H9 (cell line): Measurements from ENCODE around the gene BPTF. TPM values are rescaled to one million over a fixed set of nuclear protein-coding genes. Genes with fewer than 3 reads are reported as not detected.
A peak's percentile ranks its signal among the peaks of the same experiment; 100 is the strongest.
"Not testable (repeated sequence)": the region's sequence is repeated elsewhere in the genome, so short reads cannot be mapped to it uniquely, and the experiment has no call there.

Experiments used
- DNase-seq: peaks from one replicate; pipeline ENCODE4 v3.0.0-alpha.2; 2017
- H2AFZ ChIP-seq: one replicate; pipeline ENCODE4 v1.6.1; 2013; ENCODE audit warnings: mild to moderate bottlenecking, low read length, control low read depth, moderate library complexity
- H2AK5ac ChIP-seq: 2 replicates; pipeline ENCODE4 v1.6.1; 2013; ENCODE audit warnings: low read length, control low read depth, mixed read lengths; ENCODE audit not compliant: insufficient read length
- H2BK120ac ChIP-seq: one replicate; pipeline ENCODE4 v1.6.1; 2013; ENCODE audit warnings: low read depth, mild to moderate bottlenecking, low read length, control low read depth, inconsistent platforms; ENCODE audit not compliant: poor library complexity, severe bottlenecking
- H2BK12ac ChIP-seq: 2 replicates; pipeline ENCODE4 v1.6.1; 2013; ENCODE audit warnings: low read length, control low read depth, mixed read lengths, low read depth; ENCODE audit not compliant: insufficient read length
- H2BK15ac ChIP-seq: 2 replicates; pipeline ENCODE4 v1.6.1; 2013; ENCODE audit warnings: low read depth, low read length, control low read depth
- H2BK20ac ChIP-seq: one replicate; pipeline ENCODE4 v1.6.1; 2013; ENCODE audit warnings: low read depth, mild to moderate bottlenecking, low read length, control low read depth, inconsistent platforms; ENCODE audit not compliant: poor library complexity, severe bottlenecking
- H2BK5ac ChIP-seq: 2 replicates; pipeline ENCODE4 v1.6.1; 2013; ENCODE audit warnings: low read length, control low read depth, mixed read lengths; ENCODE audit not compliant: insufficient read length
- H3K14ac ChIP-seq: 2 replicates; pipeline ENCODE4 v1.6.1; 2013; ENCODE audit warnings: low read length, control low read depth; ENCODE audit not compliant: insufficient read depth
- H3K18ac ChIP-seq: 2 replicates; pipeline ENCODE4 v1.6.1; 2013; ENCODE audit warnings: low read depth, mild to moderate bottlenecking, mixed read lengths, low read length, control low read depth; ENCODE audit not compliant: insufficient read length
- H3K23ac ChIP-seq: 2 replicates; pipeline ENCODE4 v1.6.1; 2013; ENCODE audit warnings: low read length, control low read depth, mixed read lengths, low read depth; ENCODE audit not compliant: insufficient read length
- H3K23me2 ChIP-seq: 2 replicates; pipeline ENCODE4 v1.6.1; 2013; ENCODE audit warnings: low read depth, mild to moderate bottlenecking, mixed read lengths, low read length, control low read depth; ENCODE audit not compliant: insufficient read length, poor library complexity, severe bottlenecking
- H3K27ac ChIP-seq: 2 replicates; pipeline ENCODE4 v1.5.1; 2013; ENCODE audit warnings: low read length, control low read depth, mixed read lengths, low read depth; ENCODE audit not compliant: insufficient read length
- H3K27me3 ChIP-seq: 2 replicates; pipeline ENCODE4 v1.6.1; 2013; ENCODE audit warnings: low read length, control low read depth, inconsistent platforms; ENCODE audit not compliant: insufficient read depth
- H3K4ac ChIP-seq: 2 replicates; pipeline ENCODE4 v1.6.1; 2013; ENCODE audit warnings: low read depth, mild to moderate bottlenecking, control low read depth, inconsistent platforms, low read length, moderate library complexity
- H3K4me1 ChIP-seq: 2 replicates; pipeline ENCODE4 v1.6.1; 2013; ENCODE audit warnings: low read length, control low read depth, inconsistent platforms; ENCODE audit not compliant: insufficient read depth
- H3K4me2 ChIP-seq: 2 replicates; pipeline ENCODE4 v1.6.1; 2013; ENCODE audit warnings: low read length, control low read depth, mixed read lengths; ENCODE audit not compliant: insufficient read length, insufficient read depth
- H3K56ac ChIP-seq: 2 replicates; pipeline ENCODE4 v1.6.1; 2013; ENCODE audit warnings: low read depth, mild to moderate bottlenecking, mixed read lengths, low read length, control low read depth; ENCODE audit not compliant: insufficient read length
- H3K79me1 ChIP-seq: 2 replicates; pipeline ENCODE4 v1.6.1; 2013; ENCODE audit warnings: low read depth, mild to moderate bottlenecking, moderate library complexity, low read length, control low read depth, inconsistent platforms; ENCODE audit not compliant: insufficient read depth, poor library complexity, severe bottlenecking
- H3K79me2 ChIP-seq: 2 replicates; pipeline ENCODE4 v1.6.1; 2013; ENCODE audit warnings: low read length, control low read depth, inconsistent platforms; ENCODE audit not compliant: insufficient read depth
- H3K9ac ChIP-seq: 2 replicates; pipeline ENCODE4 v1.6.1; 2013; ENCODE audit warnings: low read length, control low read depth, mixed read lengths; ENCODE audit not compliant: insufficient read length; ENCODE audit errors: extremely low read depth
- H3K9me3 ChIP-seq: one replicate; pipeline ENCODE4 v1.6.1; 2013; ENCODE audit warnings: low read depth, low read length, inconsistent platforms; ENCODE audit not compliant: control insufficient read depth
- H3T11ph ChIP-seq: one replicate; pipeline ENCODE4 v1.6.1; 2013; ENCODE audit warnings: mild to moderate bottlenecking, low read length, control low read depth, inconsistent platforms
- H4K20me1 ChIP-seq: one replicate; pipeline ENCODE4 v1.6.1; 2013; ENCODE audit not compliant: control insufficient read depth, insufficient read length, insufficient read depth
- H4K5ac ChIP-seq: 2 replicates; pipeline ENCODE4 v1.6.1; 2013; ENCODE audit warnings: low read depth, mild to moderate bottlenecking, mixed read lengths, low read length, control low read depth; ENCODE audit not compliant: insufficient read length
- H4K8ac ChIP-seq: replicated peaks from 2 replicates; pipeline ENCODE4 v1.6.1; 2013; ENCODE audit warnings: low read length, control low read depth, mixed read lengths, low read depth; ENCODE audit not compliant: insufficient read length
- H4K91ac ChIP-seq: 2 replicates; pipeline ENCODE4 v1.6.1; 2013; ENCODE audit warnings: low read depth, mild to moderate bottlenecking, moderate library complexity, mixed read lengths, low read length, control low read depth; ENCODE audit not compliant: insufficient read length
- H3K27ac Mint-ChIP-seq, 3 experiments: 2 replicates in 2 of 3; 3 replicates in 1 of 3; pipeline ENCODE4 v1.8.0; 2020 to 2021; ENCODE audit warnings: mixed read lengths in 3 of 3, mild to moderate bottlenecking in 1 of 3, moderate library complexity in 1 of 3
- H3K27me3 Mint-ChIP-seq: 2 replicates; pipeline ENCODE4 v1.8.0; 2021; ENCODE audit warnings: low read depth, mild to moderate bottlenecking, moderate library complexity, mixed read lengths
- H3K36me3 Mint-ChIP-seq, 3 experiments: 2 replicates in 2 of 3; 3 replicates in 1 of 3; pipeline ENCODE4 v1.8.0; 2020 to 2021; ENCODE audit warnings: low read depth in 3 of 3, mixed read lengths in 3 of 3; ENCODE audit not compliant: insufficient read depth in 1 of 3
- H3K4me1 Mint-ChIP-seq, 2 experiments: 2 replicates each; pipeline ENCODE4 v1.8.0; 2020; ENCODE audit warnings: mixed read lengths in 2 of 2
- H3K4me3 Mint-ChIP-seq, 2 experiments: 2 replicates in 1 of 2; 3 replicates in 1 of 2; pipeline ENCODE4 v1.8.0; 2020 to 2021; ENCODE audit warnings: mild to moderate bottlenecking in 2 of 2, mixed read lengths in 2 of 2, moderate library complexity in 1 of 2
- H3K9me3 Mint-ChIP-seq, 2 experiments: 2 replicates in 1 of 2; 3 replicates in 1 of 2; pipeline ENCODE4 v1.8.0; 2020; ENCODE audit warnings: mild to moderate bottlenecking in 2 of 2, mixed read lengths in 2 of 2, moderate library complexity in 1 of 2
- WGBS: extraction: QIAGEN DNeasy Blood & Tissue Kit; methylation state at CpG from one replicate; pipeline ENCODE4 v1.1.7; 2013; ENCODE audit warnings: missing lambda C conversion rate, low lambda C conversion rate, mixed read lengths; ENCODE audit not compliant: insufficient read length; ENCODE audit errors: extremely low coverage; 5-methylcytosine and 5-hydroxymethylcytosine counted together
- total RNA-seq: library from RNA; stranded (reverse); gene quantifications from 2 replicates; pipeline ENCODE4 v1.2.1, GENCODE V29; 2021
- TF ChIP-seq, protein P1 (sequence below): fragments of 200-600 bp; sonication (generic); conservative IDR thresholded peaks from 3 replicates; pipeline ENCODE4 v1.8.0; 2021; ENCODE audit warnings: antibody characterized with exemption, mild to moderate bottlenecking

Gene BPTF
- total RNA-seq, 1 experiment from 2014 or later = 203 TPM

DNA sequence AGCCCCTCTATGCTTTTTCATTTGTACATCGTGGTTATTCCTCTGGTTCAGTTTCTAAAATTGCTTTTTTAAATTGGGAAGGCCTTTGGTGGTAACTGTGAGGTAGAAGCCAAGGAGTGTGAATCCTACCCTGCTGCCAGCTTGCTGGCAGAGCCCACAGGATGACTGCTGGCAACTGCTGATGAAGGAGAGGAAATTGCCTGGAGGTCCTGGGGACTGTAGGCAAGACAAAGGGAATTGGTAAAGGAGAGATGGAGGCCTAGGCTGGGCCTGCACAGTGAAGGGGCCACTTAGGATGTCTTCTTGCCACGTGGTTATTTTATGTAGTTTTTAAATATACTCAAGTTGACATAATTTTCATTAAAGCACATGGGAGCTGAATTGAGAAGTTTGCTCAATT lies 155.2 kb downstream of the BPTF start:
- TF ChIP-seq, protein P1, sequence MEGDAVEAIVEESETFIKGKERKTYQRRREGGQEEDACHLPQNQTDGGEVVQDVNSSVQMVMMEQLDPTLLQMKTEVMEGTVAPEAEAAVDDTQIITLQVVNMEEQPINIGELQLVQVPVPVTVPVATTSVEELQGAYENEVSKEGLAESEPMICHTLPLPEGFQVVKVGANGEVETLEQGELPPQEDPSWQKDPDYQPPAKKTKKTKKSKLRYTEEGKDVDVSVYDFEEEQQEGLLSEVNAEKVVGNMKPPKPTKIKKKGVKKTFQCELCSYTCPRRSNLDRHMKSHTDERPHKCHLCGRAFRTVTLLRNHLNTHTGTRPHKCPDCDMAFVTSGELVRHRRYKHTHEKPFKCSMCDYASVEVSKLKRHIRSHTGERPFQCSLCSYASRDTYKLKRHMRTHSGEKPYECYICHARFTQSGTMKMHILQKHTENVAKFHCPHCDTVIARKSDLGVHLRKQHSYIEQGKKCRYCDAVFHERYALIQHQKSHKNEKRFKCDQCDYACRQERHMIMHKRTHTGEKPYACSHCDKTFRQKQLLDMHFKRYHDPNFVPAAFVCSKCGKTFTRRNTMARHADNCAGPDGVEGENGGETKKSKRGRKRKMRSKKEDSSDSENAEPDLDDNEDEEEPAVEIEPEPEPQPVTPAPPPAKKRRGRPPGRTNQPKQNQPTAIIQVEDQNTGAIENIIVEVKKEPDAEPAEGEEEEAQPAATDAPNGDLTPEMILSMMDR = no peak
- H3K4ac ChIP-seq = no peak overlapping the region
- Mint-ChIP-seq H3K4me3 (no peak overlapping the region), H3K27ac (peak overlapping the region in 2 of 3 experiments; percentile 77 to 79; a peak in 5 of 7 replicates), H3K9me3 (no peaks in the 10 kb centered on the region), H3K36me3 (peaks cover 6 to 34% (median 21%) of the 10 kb centered on the region in 3 experiments), H3K27me3 (no peaks in the 10 kb centered on the region), H3K4me1 (peaks cover 4 to 7% of the 10 kb centered on the region in 2 experiments)
- H2BK20ac ChIP-seq = no peak overlapping the region
- no peak overlapping the region for H3K27ac ChIP-seq
- H2BK15ac ChIP-seq = no peak overlapping the region
- H3K9me3 ChIP-seq = no peaks in the 10 kb centered on the region
- H4K8ac ChIP-seq = no peak overlapping the region
- no peaks in the 10 kb centered on the region for H3K27me3 ChIP-seq
- H3K79me2 ChIP-seq = no peaks in the 10 kb centered on the region
- no peak overlapping the region for H4K91ac ChIP-seq
- H3K14ac ChIP-seq = no peak overlapping the region
- H3K4me1 ChIP-seq = peaks cover under 1% of the 10 kb centered on the region; the same call in 1 of the 2 replicates
- no peak overlapping the region for H3K56ac ChIP-seq
- H2AFZ ChIP-seq = no peak overlapping the region
- no peak overlapping the region for H3K18ac ChIP-seq
- no peak overlapping the region for H2BK5ac ChIP-seq
- DNase-seq = no peak
- H2AK5ac ChIP-seq = no peak overlapping the region
- no peak overlapping the region for H2BK12ac ChIP-seq
- H3K4me2 ChIP-seq = no peak overlapping the region
- no peak overlapping the region for H3K9ac ChIP-seq
- H3K79me1 ChIP-seq = no peaks in the 10 kb centered on the region
- H3T11ph ChIP-seq = no peak overlapping the region
- H2BK120ac ChIP-seq = no peak overlapping the region
- H3K23me2 ChIP-seq = no peaks in the 10 kb centered on the region
- H3K23ac ChIP-seq = no peak overlapping the region
- H4K20me1 ChIP-seq = no peaks in the 10 kb centered on the region
- H4K5ac ChIP-seq = no peak overlapping the region
- no CpG with 5 or more reads among the region's 2 CpGs for WGBS

DNA sequence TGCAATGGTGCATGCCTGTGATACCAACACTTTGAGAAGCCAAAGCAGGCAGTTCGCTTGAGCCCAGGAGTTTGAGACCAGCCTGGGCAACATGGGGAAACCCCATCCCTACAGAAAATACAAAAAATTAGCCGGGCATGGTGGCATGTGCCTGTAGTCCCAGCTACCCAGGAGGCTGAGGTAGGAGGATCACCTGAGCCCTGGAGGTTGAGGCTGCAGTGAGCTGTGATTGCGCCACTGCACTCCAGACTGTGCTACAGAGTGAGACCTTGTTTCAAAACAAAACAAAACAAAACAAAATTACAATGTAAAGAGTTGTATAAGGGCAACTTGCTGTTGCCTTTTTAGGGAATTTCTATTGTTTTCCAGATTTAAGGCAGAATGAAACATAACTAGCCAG lies 155.6 kb downstream of the BPTF start:
- not testable (repeated sequence) for H3K4me1 ChIP-seq, H2AK5ac ChIP-seq, H2BK12ac ChIP-seq, H3K14ac ChIP-seq, H3K18ac ChIP-seq, H3T11ph ChIP-seq, H3K23me2 ChIP-seq, H3K27ac Mint-ChIP-seq, H2BK15ac ChIP-seq, H3K79me1 ChIP-seq, H3K9me3 ChIP-seq, H4K8ac ChIP-seq, H2BK20ac ChIP-seq, H3K4me2 ChIP-seq, H3K79me2 ChIP-seq, H4K91ac ChIP-seq, H3K9me3 Mint-ChIP-seq, H3K27ac ChIP-seq, H2BK120ac ChIP-seq, H3K56ac ChIP-seq, H3K4me3 Mint-ChIP-seq, H3K23ac ChIP-seq, H3K27me3 Mint-ChIP-seq, H3K9ac ChIP-seq, DNase-seq, H4K20me1 ChIP-seq, H2AFZ ChIP-seq, H3K4ac ChIP-seq, H3K4me1 Mint-ChIP-seq, H3K27me3 ChIP-seq, H2BK5ac ChIP-seq, H4K5ac ChIP-seq
- H3K36me3 Mint-ChIP-seq = peaks cover 6 to 30% (median 16%) of the 10 kb centered on the region in 3 experiments
- WGBS = no CpG with 5 or more reads among the region's 3 CpGs
